ENCODE data around the gene TMEM170B.

Gene TMEM170B

DNA sequence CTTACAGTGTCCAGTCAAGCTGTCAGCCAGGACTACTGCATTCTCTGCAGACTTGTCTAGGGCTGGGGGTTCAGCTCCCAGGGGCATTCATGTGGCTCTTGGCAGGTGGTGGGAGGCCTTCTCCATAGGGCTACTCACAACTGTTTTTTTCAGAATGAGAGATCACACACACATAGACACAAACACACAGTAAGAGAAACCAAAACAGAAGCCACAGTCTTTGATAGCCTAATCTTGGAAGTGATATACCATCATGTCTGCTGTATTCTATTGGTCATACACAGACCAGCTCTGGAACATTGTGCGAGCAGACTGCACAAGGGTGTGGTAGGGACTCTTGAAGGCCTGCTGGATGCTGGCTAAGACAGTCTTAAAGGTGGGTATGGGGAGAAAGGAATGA lies 13.5 kb downstream of the TMEM170B start:
- Histone ChIP-seq H3K9me3 (ENCODE audit: low read length) (no peaks in the 10 kb centered on the region), H3K27ac (ENCODE audit: low read depth, low read length, poor library complexity, severe bottlenecking) (no peak overlapping the region), H3K36me3 (ENCODE audit: insufficient read depth, low read length) (no peaks in the 10 kb centered on the region), H3F3A (ENCODE audit: insufficient read depth, low read length) (no peaks in the 10 kb centered on the region), H3K27me3 (ENCODE audit: insufficient read depth, low read length) (no peaks in the 10 kb centered on the region), H4K20me1 (ENCODE audit: insufficient read depth, low read length) (no peaks in the 10 kb centered on the region), H3K9ac (ENCODE audit: low read length) (no peak overlapping the region), H3K79me2 (ENCODE audit: insufficient read depth, low read length) (no peaks in the 10 kb centered on the region), H3K4me3 (ENCODE audit: low read depth, low read length, poor library complexity, severe bottlenecking) (no peak overlapping the region), H3K9me2 (ENCODE audit: low read depth, low read length) (no peaks in the 10 kb centered on the region), H3K4me1 (ENCODE audit: insufficient read depth, low read length, severe bottlenecking) (no peaks in the 10 kb centered on the region), H3K4me2 (ENCODE audit: low read length) (no peak overlapping the region), H2AFZ (ENCODE audit: low read length) (no peak overlapping the region)
- no peak for TF ChIP-seq EZH2 (IDR thresholded peaks at IDR 0.05; ENCODE audit: borderline replicate concordance, low read length)
- TF ChIP-seq, protein P1, sequence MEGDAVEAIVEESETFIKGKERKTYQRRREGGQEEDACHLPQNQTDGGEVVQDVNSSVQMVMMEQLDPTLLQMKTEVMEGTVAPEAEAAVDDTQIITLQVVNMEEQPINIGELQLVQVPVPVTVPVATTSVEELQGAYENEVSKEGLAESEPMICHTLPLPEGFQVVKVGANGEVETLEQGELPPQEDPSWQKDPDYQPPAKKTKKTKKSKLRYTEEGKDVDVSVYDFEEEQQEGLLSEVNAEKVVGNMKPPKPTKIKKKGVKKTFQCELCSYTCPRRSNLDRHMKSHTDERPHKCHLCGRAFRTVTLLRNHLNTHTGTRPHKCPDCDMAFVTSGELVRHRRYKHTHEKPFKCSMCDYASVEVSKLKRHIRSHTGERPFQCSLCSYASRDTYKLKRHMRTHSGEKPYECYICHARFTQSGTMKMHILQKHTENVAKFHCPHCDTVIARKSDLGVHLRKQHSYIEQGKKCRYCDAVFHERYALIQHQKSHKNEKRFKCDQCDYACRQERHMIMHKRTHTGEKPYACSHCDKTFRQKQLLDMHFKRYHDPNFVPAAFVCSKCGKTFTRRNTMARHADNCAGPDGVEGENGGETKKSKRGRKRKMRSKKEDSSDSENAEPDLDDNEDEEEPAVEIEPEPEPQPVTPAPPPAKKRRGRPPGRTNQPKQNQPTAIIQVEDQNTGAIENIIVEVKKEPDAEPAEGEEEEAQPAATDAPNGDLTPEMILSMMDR (IDR thresholded peaks at IDR 0.05; ENCODE audit: low read length): no peak

DNA sequence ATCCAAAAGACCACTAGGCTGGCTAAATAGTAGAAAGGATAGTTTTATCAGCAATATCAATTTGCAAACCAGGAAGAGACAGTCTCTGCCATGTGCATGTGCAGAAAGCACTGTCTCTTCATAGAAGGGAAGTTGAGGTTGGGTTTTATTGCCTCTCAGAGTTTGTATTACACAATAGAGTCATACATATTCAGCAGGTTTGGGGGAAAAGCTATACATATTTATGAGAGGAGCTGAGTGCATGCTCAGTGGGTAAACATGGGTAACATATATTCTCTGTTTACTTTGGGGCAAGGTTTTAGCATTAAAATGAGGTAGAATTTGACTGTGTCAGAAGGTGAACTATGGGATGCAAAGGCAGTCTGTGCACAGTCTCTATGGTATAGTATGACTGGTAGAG lies 14.9 kb downstream of the TMEM170B start:
- H3K4me2 ChIP-seq (ENCODE audit: low read length): no peak overlapping the region
- H3K4me1 ChIP-seq (ENCODE audit: insufficient read depth, low read length, severe bottlenecking): no peaks in the 10 kb centered on the region
- TF ChIP-seq, protein P1 (IDR thresholded peaks at IDR 0.05; ENCODE audit: low read length): no peak
- no peak for TF ChIP-seq EZH2 (IDR thresholded peaks at IDR 0.05; ENCODE audit: borderline replicate concordance, low read length)
- H3K4me3 ChIP-seq (ENCODE audit: low read depth, low read length, poor library complexity, severe bottlenecking): no peak overlapping the region
- H3K9me2 ChIP-seq (ENCODE audit: low read depth, low read length): no peaks in the 10 kb centered on the region
- no peaks in the 10 kb centered on the region for H3K36me3 ChIP-seq (ENCODE audit: insufficient read depth, low read length)
- H4K20me1 ChIP-seq (ENCODE audit: insufficient read depth, low read length): no peaks in the 10 kb centered on the region
- no peaks in the 10 kb centered on the region for H3K9me3 ChIP-seq (ENCODE audit: low read length)
- no peak overlapping the region for H3K9ac ChIP-seq (ENCODE audit: low read length)
- H2AFZ ChIP-seq (ENCODE audit: low read length): no peak overlapping the region
- no peaks in the 10 kb centered on the region for H3F3A ChIP-seq (ENCODE audit: insufficient read depth, low read length)
- no peak overlapping the region for H3K27ac ChIP-seq (ENCODE audit: low read depth, low read length, poor library complexity, severe bottlenecking)
- no peaks in the 10 kb centered on the region for H3K79me2 ChIP-seq (ENCODE audit: insufficient read depth, low read length)
- no peaks in the 10 kb centered on the region for H3K27me3 ChIP-seq (ENCODE audit: insufficient read depth, low read length)

DNA sequence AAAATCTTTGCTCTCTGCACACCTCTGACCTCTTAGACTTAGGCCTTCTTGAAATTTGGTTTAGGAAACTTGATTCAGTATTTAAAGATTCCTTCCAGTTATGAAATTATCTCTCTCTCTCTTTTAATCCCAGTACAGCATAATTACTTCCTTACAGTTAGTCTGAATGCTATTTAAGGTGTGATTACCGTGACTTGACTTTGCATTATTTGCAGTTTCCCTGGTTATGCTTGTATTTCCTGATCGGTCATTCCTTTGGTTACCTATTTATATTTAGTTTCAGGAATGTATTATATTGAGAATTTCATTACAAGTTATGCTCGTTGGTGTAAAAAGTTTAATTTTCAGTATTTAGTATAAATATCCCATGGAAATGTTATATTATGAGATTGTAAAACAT lies 16.3 kb downstream of the TMEM170B start:
- no peak for TF ChIP-seq EZH2 (IDR thresholded peaks at IDR 0.05; ENCODE audit: borderline replicate concordance, low read length)
- TF ChIP-seq, protein P1 (IDR thresholded peaks at IDR 0.05; ENCODE audit: low read length): no peak
- H3K36me3 ChIP-seq (ENCODE audit: insufficient read depth, low read length): no peaks in the 10 kb centered on the region
- H3F3A ChIP-seq (ENCODE audit: insufficient read depth, low read length): no peaks in the 10 kb centered on the region
- H3K9me2 ChIP-seq (ENCODE audit: low read depth, low read length): no peaks in the 10 kb centered on the region
- no peaks in the 10 kb centered on the region for H3K79me2 ChIP-seq (ENCODE audit: insufficient read depth, low read length)
- no peak overlapping the region for H3K27ac ChIP-seq (ENCODE audit: low read depth, low read length, poor library complexity, severe bottlenecking)
- H3K4me3 ChIP-seq (ENCODE audit: low read depth, low read length, poor library complexity, severe bottlenecking): no peak overlapping the region
- no peaks in the 10 kb centered on the region for H3K27me3 ChIP-seq (ENCODE audit: insufficient read depth, low read length)
- H3K4me1 ChIP-seq (ENCODE audit: insufficient read depth, low read length, severe bottlenecking): no peaks in the 10 kb centered on the region
- no peak overlapping the region for H2AFZ ChIP-seq (ENCODE audit: low read length)
- H4K20me1 ChIP-seq (ENCODE audit: insufficient read depth, low read length): no peaks in the 10 kb centered on the region
- H3K9me3 ChIP-seq (ENCODE audit: low read length): no peaks in the 10 kb centered on the region
- no peak overlapping the region for H3K9ac ChIP-seq (ENCODE audit: low read length)
- no peak overlapping the region for H3K4me2 ChIP-seq (ENCODE audit: low read length)

Data from OCI-LY1 (cell line).